NCI-H526 treated with DMSO at 0.1 percent for 48 hours (cell line): ENCODE results near the gene CARD11.

ENCODE experiments used
- DNase-seq: peaks from one replicate; lab custom pipeline; 2025; lab: John Stamatoyannopoulos, UW

The CARD11 gene

GRCh38 chr7:2872296-2872874, 171.3 kb downstream of the CARD11 start:
- no peak for DNase-seq

GRCh38 chr7:2870471-2870931, 173.2 kb downstream of the CARD11 start:
- DNase-seq = no peak

- no peak for DNase-seq
Observed at GRCh38 chr7:2869981-2870380, 173.7 kb downstream of the CARD11 start.

GRCh38 chr7:2866601-2867000, 177.1 kb downstream of the CARD11 start:
- no peak for DNase-seq

GRCh38 chr7:2864999-2865670, 178.5 kb downstream of the CARD11 start:
- DNase-seq = no peak

GRCh38 chr7:2864204-2864985, 179.3 kb downstream of the CARD11 start:
- no peak for DNase-seq

GRCh38 chr7:2863461-2864066, 180.1 kb downstream of the CARD11 start:
- no peak for DNase-seq

GRCh38 chr7:2862831-2863361, 180.8 kb downstream of the CARD11 start:
- no peak for DNase-seq

GRCh38 chr7:2861509-2861908, 182.2 kb downstream of the CARD11 start:
- no peak for DNase-seq

- no peak for DNase-seq
Observed at GRCh38 chr7:2860627-2861133, 183.0 kb downstream of the CARD11 start.

GRCh38 chr7:2859952-2860351, 183.7 kb downstream of the CARD11 start:
- no peak for DNase-seq

GRCh38 chr7:2858621-2859020, 185.0 kb downstream of the CARD11 start:
- DNase-seq = no peak

GRCh38 chr7:2856388-2857169, 187.1 kb downstream of the CARD11 start:
- no peak for DNase-seq
